IMR-90 (cell line): Measurements from ENCODE around the gene ROBO2. TPM values are rescaled to one million over a fixed set of nuclear protein-coding genes. Genes with fewer than 3 reads are reported as not detected.

Experiments
- ATAC-seq: fragments of 200-7000 bp; cut with Tn5 transposase; 2 replicates; pipeline ENCODE4 v1.9.1; 2020; ENCODE audit warnings: low read depth, mild to moderate bottlenecking, moderate library complexity
- BruUV-seq: library from RNA; stranded (reverse); fragments of 400-500 nt; replicated peaks from 2 replicates; lab custom pipeline; 2021; lab: Mats Ljungman, UMichigan
- CTCF ChIA-PET: fragments of 300-600 bp; formaldehyde crosslinking; extraction: SDS; loops from one replicate; lab custom pipeline; 2021; ENCODE audit warnings: antibody characterized with exemption; lab: Yijun Ruan, JAX
- POLR2A ChIA-PET: fragments of 300-600 bp; sonication (Branson Sonifier 250); formaldehyde crosslinking; loops from one replicate; lab custom pipeline; 2022; ENCODE audit warnings: antibody characterized with exemption; ENCODE audit not compliant: unreplicated experiment; lab: Charles Lee
- DNase-seq: peaks from one replicate; pipeline ENCODE4 v3.0.0; 2013
- H2AFZ ChIP-seq: replicated peaks from 2 replicates; pipeline ENCODE3; 2013; ENCODE audit warnings: low read length, mild to moderate bottlenecking; ENCODE audit not compliant: poor library complexity
- H2AK5ac ChIP-seq: 2 replicates; pipeline ENCODE4 v1.6.1; 2013; ENCODE audit warnings: low read depth, low read length, inconsistent platforms
- H2AK9ac ChIP-seq: replicated peaks from 2 replicates; pipeline ENCODE3; 2013; ENCODE audit warnings: mild to moderate bottlenecking, low read depth, low read length, moderate library complexity; ENCODE audit not compliant: poor library complexity
- H2BK120ac ChIP-seq: 2 replicates; pipeline ENCODE4 v1.6.1; 2013; ENCODE audit warnings: low read depth, low read length, inconsistent platforms
- H2BK15ac ChIP-seq: 3 replicates; pipeline ENCODE4 v1.6.1; 2013; ENCODE audit warnings: low read depth, low read length, inconsistent platforms
- H2BK20ac ChIP-seq: 2 replicates; pipeline ENCODE4 v1.6.1; 2013; ENCODE audit warnings: low read depth, mild to moderate bottlenecking, inconsistent platforms, low read length, moderate library complexity
- H2BK5ac ChIP-seq: 2 replicates; pipeline ENCODE4 v1.6.1; 2013; ENCODE audit warnings: mild to moderate bottlenecking, low read depth, low read length, inconsistent platforms; ENCODE audit not compliant: poor library complexity, severe bottlenecking
- H3K14ac ChIP-seq: replicated peaks from 2 replicates; pipeline ENCODE4 v1.6.1; 2013; ENCODE audit warnings: low read depth, low read length, inconsistent platforms
- H3K18ac ChIP-seq: 2 replicates; pipeline ENCODE4 v1.6.1; 2013; ENCODE audit warnings: low read depth, low read length, control low read depth
- H3K23ac ChIP-seq: 2 replicates; pipeline ENCODE4 v1.6.1; 2013; ENCODE audit warnings: low read depth, low read length, inconsistent platforms
- H3K27ac ChIP-seq: 2 replicates; pipeline ENCODE4 v1.5.1; 2013; ENCODE audit warnings: mild to moderate bottlenecking, control low read depth, low read length; ENCODE audit not compliant: insufficient read depth
- H3K27me3 ChIP-seq: 2 replicates; pipeline ENCODE4 v1.6.1; 2013; ENCODE audit warnings: low read length; ENCODE audit not compliant: control insufficient read depth, insufficient read depth
- H3K36me3 ChIP-seq: 2 replicates; pipeline ENCODE4 v1.6.1; 2013; ENCODE audit warnings: low read length, mixed read lengths; ENCODE audit not compliant: control insufficient read depth, insufficient read depth
- H3K4ac ChIP-seq: 2 replicates; pipeline ENCODE4 v1.6.1; 2013; ENCODE audit warnings: low read depth, low read length, inconsistent platforms
- H3K4me1 ChIP-seq: 2 replicates; pipeline ENCODE4 v1.6.1; 2013; ENCODE audit warnings: low read length, mixed read lengths; ENCODE audit not compliant: control insufficient read depth, insufficient read depth
- H3K4me2 ChIP-seq: 2 replicates; pipeline ENCODE4 v1.6.1; 2013; ENCODE audit warnings: low read depth, mild to moderate bottlenecking, control low read depth, low read length, moderate library complexity
- H3K4me3 ChIP-seq: 2 replicates; pipeline ENCODE4 v1.5.1; 2013; ENCODE audit warnings: low read depth, mild to moderate bottlenecking, control low read depth, low read length, moderate library complexity; ENCODE audit not compliant: insufficient read depth
- H3K56ac ChIP-seq: 2 replicates; pipeline ENCODE4 v1.6.1; 2013; ENCODE audit warnings: low read length, inconsistent platforms; ENCODE audit not compliant: insufficient read depth; ENCODE audit errors: extremely low read depth
- H3K79me1 ChIP-seq, 2 experiments: 2 replicates each; pipeline ENCODE4 v1.6.1; 2013; ENCODE audit warnings: low read length in 2 of 2, inconsistent platforms in 1 of 2, low read depth in 1 of 2
- H3K9ac ChIP-seq: 2 replicates; pipeline ENCODE4 v1.6.1; 2013; ENCODE audit warnings: low read depth, low read length, control low read depth
- H3K9me1 ChIP-seq: 2 replicates; pipeline ENCODE4 v1.6.1; 2013; ENCODE audit warnings: low read length, inconsistent platforms; ENCODE audit not compliant: insufficient read depth
- H3K9me3 ChIP-seq: 2 replicates; pipeline ENCODE4 v1.6.1; 2013; ENCODE audit warnings: low read length; ENCODE audit not compliant: control insufficient read depth, insufficient read depth
- H4K20me1 ChIP-seq: 2 replicates; pipeline ENCODE4 v1.6.1; 2013; ENCODE audit warnings: low read length, inconsistent platforms; ENCODE audit not compliant: insufficient read depth
- H4K5ac ChIP-seq: 2 replicates; pipeline ENCODE4 v1.6.1; 2013; ENCODE audit warnings: mild to moderate bottlenecking, low read depth, low read length, control low read depth
- H4K8ac ChIP-seq, 2 experiments: 2 replicates each; pipeline ENCODE4 v1.6.1; 2013; ENCODE audit warnings: low read depth in 2 of 2, low read length in 2 of 2, control low read depth in 1 of 2, inconsistent platforms in 1 of 2
- H4K91ac ChIP-seq: 2 replicates; pipeline ENCODE4 v1.6.1; 2013; ENCODE audit warnings: low read depth, low read length, inconsistent platforms; ENCODE audit not compliant: insufficient read depth
- CEBPB ChIP-seq: IDR thresholded peaks from 2 replicates; pipeline ENCODE4 v1.6.1; 2012; ENCODE audit warnings: low read depth, low read length, improper control_type of control experiment
- CHD1 ChIP-seq: IDR thresholded peaks from 2 replicates; pipeline ENCODE4 v1.6.1; 2012; ENCODE audit warnings: low read depth, low read length, improper control_type of control experiment
- ELK1 ChIP-seq: fragments of 150-350 bp; IDR thresholded peaks from 2 replicates; pipeline ENCODE4 v1.6.1; 2016; ENCODE audit warnings: low read depth, mild to moderate bottlenecking, low read length, moderate library complexity, borderline replicate concordance
- MAFK ChIP-seq: IDR thresholded peaks from 2 replicates; pipeline ENCODE4 v1.6.1; 2012; ENCODE audit warnings: low read depth, low read length, improper control_type of control experiment
- MAZ ChIP-seq: IDR thresholded peaks from 2 replicates; pipeline ENCODE4 v1.6.1; 2012; ENCODE audit warnings: low read depth, mild to moderate bottlenecking, low read length, improper control_type of control experiment, moderate library complexity, borderline replicate concordance
- MXI1 ChIP-seq: IDR thresholded peaks from 2 replicates; pipeline ENCODE4 v1.6.1; 2012; ENCODE audit warnings: low read depth, mild to moderate bottlenecking, low read length, moderate library complexity, borderline replicate concordance
- NFE2L2 ChIP-seq: fragments of 150-350 bp; IDR thresholded peaks from 2 replicates; pipeline ENCODE4 v1.6.1; 2016; ENCODE audit warnings: low read depth, mild to moderate bottlenecking, low read length
- RAD21 ChIP-seq: IDR thresholded peaks from 2 replicates; pipeline ENCODE4 v1.6.1; 2012; ENCODE audit warnings: low read length, improper control_type of control experiment
- RFX5 ChIP-seq: IDR thresholded peaks from 2 replicates; pipeline ENCODE4 v1.8.0; 2012; ENCODE audit warnings: low read depth, mild to moderate bottlenecking, low read length, moderate library complexity
- SMC3 ChIP-seq: fragments of 150-350 bp; IDR thresholded peaks from 2 replicates; pipeline ENCODE4 v1.6.1; 2016; ENCODE audit warnings: low read depth, mild to moderate bottlenecking, antibody characterized with exemption, low read length, moderate library complexity
- WGBS, 2 experiments: methylation state at CpG; one replicate each; pipeline versions ENCODE4 v1.1.5 to v1.1.7; 2013; ENCODE audit warnings: missing lambda C conversion rate in 2 of 2; ENCODE audit not compliant: insufficient read length in 1 of 2; ENCODE audit errors: extremely low coverage in 2 of 2; 5-methylcytosine and 5-hydroxymethylcytosine counted together
- dilution Hi-C: fragments of 300-500 bp; cut with HindIII; formaldehyde crosslinking; loops from one replicate; pipeline ENCODE4 v1.14.3; 2018; ENCODE audit warnings: low sequenced_read_pairs; ENCODE audit not compliant: unreplicated experiment
- in situ Hi-C: fragments of 300-500 bp; cut with MboI; formaldehyde crosslinking; loops from 3 replicates; pipeline ENCODE4 v1.14.3; 2019; ENCODE audit warnings: low sequenced_read_pairs, inconsistent platforms, mixed read lengths
- intact Hi-C: fragments of 100-400 bp; cut with micrococcal nuclease; formaldehyde crosslinking; loops from 2 replicates; pipeline ENCODE4 v1.10.0; 2022
- polyA plus RNA-seq, 3 experiments: library from polyadenylated mRNA; depleted of rRNA; stranded (reverse); fragments of >200 nt; gene quantifications; 2 replicates each; pipeline ENCODE4 v1.2.3, GENCODE V29; 2012; ENCODE audit warnings: low replicate concordance in 1 of 3
- total RNA-seq: library from RNA; depleted of rRNA; stranded (reverse); fragments of >200 nt; gene quantifications from 2 replicates; pipeline ENCODE4 v1.2.3, GENCODE V29; 2012
- TF ChIP-seq, protein P1 (sequence below): conservative IDR thresholded peaks from 2 replicates; pipeline ENCODE4 v1.5.1; 2012; ENCODE audit warnings: mild to moderate bottlenecking, low read depth, low read length, improper control_type of control experiment

The ROBO2 gene
- total and polyA plus RNA-seq, 2 of the 4 experiments (the other 2 are of a cell fraction) = 9.3 to 14.5 TPM

GRCh38 chr3:77577264-77577663, 537.4 kb downstream of the ROBO2 start (continued):
- TF ChIP-seq, protein P1, sequence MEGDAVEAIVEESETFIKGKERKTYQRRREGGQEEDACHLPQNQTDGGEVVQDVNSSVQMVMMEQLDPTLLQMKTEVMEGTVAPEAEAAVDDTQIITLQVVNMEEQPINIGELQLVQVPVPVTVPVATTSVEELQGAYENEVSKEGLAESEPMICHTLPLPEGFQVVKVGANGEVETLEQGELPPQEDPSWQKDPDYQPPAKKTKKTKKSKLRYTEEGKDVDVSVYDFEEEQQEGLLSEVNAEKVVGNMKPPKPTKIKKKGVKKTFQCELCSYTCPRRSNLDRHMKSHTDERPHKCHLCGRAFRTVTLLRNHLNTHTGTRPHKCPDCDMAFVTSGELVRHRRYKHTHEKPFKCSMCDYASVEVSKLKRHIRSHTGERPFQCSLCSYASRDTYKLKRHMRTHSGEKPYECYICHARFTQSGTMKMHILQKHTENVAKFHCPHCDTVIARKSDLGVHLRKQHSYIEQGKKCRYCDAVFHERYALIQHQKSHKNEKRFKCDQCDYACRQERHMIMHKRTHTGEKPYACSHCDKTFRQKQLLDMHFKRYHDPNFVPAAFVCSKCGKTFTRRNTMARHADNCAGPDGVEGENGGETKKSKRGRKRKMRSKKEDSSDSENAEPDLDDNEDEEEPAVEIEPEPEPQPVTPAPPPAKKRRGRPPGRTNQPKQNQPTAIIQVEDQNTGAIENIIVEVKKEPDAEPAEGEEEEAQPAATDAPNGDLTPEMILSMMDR = no peak
- no peak for TF ChIP-seq ELK1

DNA sequence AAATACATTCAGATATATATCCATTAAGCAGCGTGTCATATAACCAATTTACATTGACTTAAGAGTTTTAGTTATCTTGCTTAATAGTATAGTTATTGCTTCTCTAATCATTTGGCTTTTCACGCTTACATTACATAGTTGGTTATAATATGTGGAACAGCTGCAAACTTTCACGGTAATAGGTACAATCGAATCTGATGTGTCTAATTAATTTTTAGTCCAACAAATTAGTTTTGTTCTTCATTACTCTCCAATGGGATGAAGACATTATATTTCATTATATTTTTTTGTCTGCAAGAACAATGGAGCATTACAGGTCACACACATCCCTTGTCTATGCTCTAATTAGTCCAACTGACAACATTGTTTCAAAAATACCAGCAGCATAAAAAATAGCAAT, 546.3 kb downstream of the ROBO2 start:
- no TSS peak for BruUV-seq
- POLR2A ChIA-PET = no interaction called here

More for the DNA sequence above, 546.3 kb downstream of the ROBO2 start:
- Histone ChIP-seq H3K9me1 (no peaks in the 10 kb centered on the region), H3K18ac (no peak overlapping the region), H3K4me2 (no peak overlapping the region), H4K20me1 (no peaks in the 10 kb centered on the region), H2AK5ac (no peak overlapping the region), H3K4ac (no peak overlapping the region), H2BK20ac (no peak overlapping the region), H3K56ac (no peak overlapping the region), H2AFZ (no peak overlapping the region), H3K27ac (no peak overlapping the region), H3K79me1 (no peaks in the 10 kb centered on the region), H2BK120ac (no peak overlapping the region), H2AK9ac (no peak overlapping the region), H3K4me1 (no peaks in the 10 kb centered on the region), H2BK15ac (no peak overlapping the region), H4K91ac (no peak overlapping the region), H3K36me3 (no peaks in the 10 kb centered on the region), H4K8ac (no peak overlapping the region), H3K9me3 (no peaks in the 10 kb centered on the region), H2BK5ac (no peak overlapping the region), H3K23ac (no peak overlapping the region), H3K4me3 (no peak overlapping the region), H4K5ac (no peak overlapping the region), H3K14ac (no peak overlapping the region), H3K27me3 (no peaks in the 10 kb centered on the region), H3K9ac (no peak overlapping the region)
- no CpG with 5 or more reads among the region's 4 CpGs for WGBS, 2 experiments
- intact Hi-C loops (no loop called here), dilution Hi-C loops (no loop called here), in situ Hi-C loops (no loop called here)
- DNase-seq = no peak
- ATAC-seq = no peak
- TF ChIP-seq NFE2L2 = no peak
- TF ChIP-seq ELK1 = no peak
- TF ChIP-seq CEBPB = no peak
- no peak for TF ChIP-seq CHD1
- TF ChIP-seq MAZ = no peak
- TF ChIP-seq MXI1 = no peak
- no peak for TF ChIP-seq RAD21
- TF ChIP-seq MAFK = no peak
- no peak for TF ChIP-seq RFX5
- no peak for TF ChIP-seq SMC3
- CTCF ChIA-PET = no interaction called here
